ENCODE results near the gene HOXA5. TPM values are rescaled to one million over a fixed set of nuclear protein-coding genes. Genes with fewer than 3 reads are reported as not detected.

The HOXA5 gene
- total RNA-seq, 6 experiments from 2014 or later = 0.18 to 1.5 (median 0.65) TPM

- Histone ChIP-seq H3K4me3 (no peak overlapping the region), H3K9me3 (no peaks in the 10 kb centered on the region), H3K27ac (peak overlapping the region in 1 of 3 donors; percentile 32), H3K36me3 (no peaks in the 10 kb centered on the region), H3K4me1 (peaks cover 0 to 18% (median 3%) of the 10 kb centered on the region in 4 donors), H3K27me3 (peaks cover 0 to 17% of the 10 kb centered on the region in 2 donors)
- intact Hi-C loops (cut with DNase I) = no loop called here
- peak; percentile 48 to 83 (median 58) for ATAC-seq
- peak in 2 of 3 donors; percentile 42 to 73 for DNase-seq
- 20% methylated on average over 33 of the region's 42 CpGs for WGBS (ENCODE audit: insufficient coverage, low coverage, low lambda C conversion rate, missing lambda C conversion rate)
- no peak for TF ChIP-seq CTCF (IDR thresholded peaks at IDR 0.05)
- TF ChIP-seq POLR2A (IDR thresholded peaks at IDR 0.05) = no peak
Observed at GRCh38 chr7:27122077-27122910, 21.2 kb downstream of the HOXA5 start.

- intact Hi-C loops (cut with DNase I) = no loop called here
- H3K36me3 ChIP-seq = no peaks in the 10 kb centered on the region
- no peak overlapping the region for H3K4me3 ChIP-seq
- 42% methylated on average over 6 of the region's 7 CpGs for WGBS (ENCODE audit: insufficient coverage, low coverage, low lambda C conversion rate, missing lambda C conversion rate)
- H3K27me3 ChIP-seq = peaks cover 0 to 17% of the 10 kb centered on the region in 2 donors
- ATAC-seq = no peak
- no peak overlapping the region for H3K27ac ChIP-seq
- DNase-seq = no peak
- TF ChIP-seq POLR2A (IDR thresholded peaks at IDR 0.05) (no peak), CTCF (IDR thresholded peaks at IDR 0.05) (no peak)
- H3K4me1 ChIP-seq = peaks cover 0 to 18% (median 3%) of the 10 kb centered on the region in 4 donors
- H3K9me3 ChIP-seq = no peaks in the 10 kb centered on the region
Observed at GRCh38 chr7:27121684-27122076, 21.8 kb downstream of the HOXA5 start.

GRCh38 chr7:27119412-27119911 lies 24.0 kb downstream of the HOXA5 start:
- peaks cover 0 to 16% of the 10 kb centered on the region in 2 donors for H3K27me3 ChIP-seq
- no peak overlapping the region for H3K27ac ChIP-seq
- TF ChIP-seq CTCF (IDR thresholded peaks at IDR 0.05) (no peak), POLR2A (IDR thresholded peaks at IDR 0.05) (no peak)
- no peak for ATAC-seq
- peaks cover 0 to 18% (median 3%) of the 10 kb centered on the region in 4 donors for H3K4me1 ChIP-seq
- H3K9me3 ChIP-seq = no peaks in the 10 kb centered on the region
- 58% methylated on average over 1 of the region's 1 CpG for WGBS (ENCODE audit: insufficient coverage, low coverage, low lambda C conversion rate, missing lambda C conversion rate)
- intact Hi-C loops (cut with DNase I) = no loop called here
- no peak overlapping the region for H3K4me3 ChIP-seq
- no peak for DNase-seq
- no peaks in the 10 kb centered on the region for H3K36me3 ChIP-seq

GRCh38 chr7:27118580-27118979 lies 24.9 kb downstream of the HOXA5 start:
- DNase-seq = no peak
- 51% methylated on average over 3 of the region's 3 CpGs for WGBS (ENCODE audit: insufficient coverage, low coverage, low lambda C conversion rate, missing lambda C conversion rate)
- intact Hi-C loops (cut with DNase I) = no loop called here
- Histone ChIP-seq H3K4me1 (peaks cover 0 to 18% (median 3%) of the 10 kb centered on the region in 4 donors), H3K27ac (no peak overlapping the region), H3K4me3 (no peak overlapping the region), H3K36me3 (no peaks in the 10 kb centered on the region), H3K27me3 (peaks cover 0 to 7% of the 10 kb centered on the region in 2 donors), H3K9me3 (no peaks in the 10 kb centered on the region)
- no peak for ATAC-seq
- TF ChIP-seq CTCF (IDR thresholded peaks at IDR 0.05) (no peak), POLR2A (IDR thresholded peaks at IDR 0.05) (no peak)
